Colonic mucosa (tissue), 4 donors: Measurements from ENCODE around the gene AMBRA1. TPM values are rescaled to one million over a fixed set of nuclear protein-coding genes. Genes with fewer than 3 reads are reported as not detected.

ENCODE experiments used
- DNase-seq: peaks from one replicate; pipeline ENCODE4 v3.0.0-alpha.2; 2020
- H3K27ac ChIP-seq: fragments of 200-600 bp; one replicate; pipeline ENCODE4 v1.8.0; 2021
- H3K27me3 ChIP-seq: fragments of 200-600 bp; one replicate; pipeline ENCODE4 v1.8.0; 2021
- H3K36me3 ChIP-seq: fragments of 200-600 bp; one replicate; pipeline ENCODE4 v1.8.0; 2021
- H3K4me1 ChIP-seq: fragments of 200-600 bp; one replicate; pipeline ENCODE4 v1.8.0; 2021; ENCODE audit warnings: mild to moderate bottlenecking
- H3K4me3 ChIP-seq: fragments of 200-600 bp; one replicate; pipeline ENCODE4 v1.8.0; 2021
- H3K9ac ChIP-seq, 2 donors: one replicate each; pipeline ENCODE4 v1.7.0; 2013; ENCODE audit warnings: control low read depth in 2 of 2, low read depth in 2 of 2, low read length in 2 of 2
- H3K9me3 ChIP-seq: fragments of 200-600 bp; one replicate; pipeline ENCODE4 v1.8.0; 2021
- CTCF ChIP-seq: fragments of 200-600 bp; IDR thresholded peaks from one replicate; pipeline ENCODE4 v1.8.0; 2022; ENCODE audit warnings: antibody characterized with exemption, mild to moderate bottlenecking
- intact Hi-C: fragments of 100-400 bp; cut with DNase I; formaldehyde crosslinking; loops from one replicate; pipeline ENCODE4 v1.14.1; 2022
- total RNA-seq, 2 donors: library from RNA; stranded (reverse); fragmentation: NEBNext Ultra II Directional in 1 of 2; extraction: Animal tissue kit (Norgen Biotek cat#: 25700) in 1 of 2; gene quantifications; one replicate each; pipeline ENCODE4 v1.2.1, GENCODE V29; 2021
- donor health status: healthy.
- donor health status: DM: no; HTN: no; CAD: no.
- donor health status: DM: no; HTN: no; CAD: no.

The AMBRA1 gene
- total RNA-seq, 2 donors from 2014 or later, result 32.7 to 33.8 TPM

GRCh38 chr11:46353698-46354097 is 240.1 kb downstream of the AMBRA1 start:
- Histone ChIP-seq H3K27me3 (no peaks in the 10 kb centered on the region), H3K36me3 (no peaks in the 10 kb centered on the region), H3K4me3 (no peak overlapping the region), H3K9me3 (no peaks in the 10 kb centered on the region), H3K4me1 (peaks cover 15% of the 10 kb centered on the region), H3K9ac (no peak overlapping the region), H3K27ac (no peak overlapping the region)
- TF ChIP-seq CTCF, result no peak
- DNase-seq, result no peak
- intact Hi-C loops, result no loop called here

DNA sequence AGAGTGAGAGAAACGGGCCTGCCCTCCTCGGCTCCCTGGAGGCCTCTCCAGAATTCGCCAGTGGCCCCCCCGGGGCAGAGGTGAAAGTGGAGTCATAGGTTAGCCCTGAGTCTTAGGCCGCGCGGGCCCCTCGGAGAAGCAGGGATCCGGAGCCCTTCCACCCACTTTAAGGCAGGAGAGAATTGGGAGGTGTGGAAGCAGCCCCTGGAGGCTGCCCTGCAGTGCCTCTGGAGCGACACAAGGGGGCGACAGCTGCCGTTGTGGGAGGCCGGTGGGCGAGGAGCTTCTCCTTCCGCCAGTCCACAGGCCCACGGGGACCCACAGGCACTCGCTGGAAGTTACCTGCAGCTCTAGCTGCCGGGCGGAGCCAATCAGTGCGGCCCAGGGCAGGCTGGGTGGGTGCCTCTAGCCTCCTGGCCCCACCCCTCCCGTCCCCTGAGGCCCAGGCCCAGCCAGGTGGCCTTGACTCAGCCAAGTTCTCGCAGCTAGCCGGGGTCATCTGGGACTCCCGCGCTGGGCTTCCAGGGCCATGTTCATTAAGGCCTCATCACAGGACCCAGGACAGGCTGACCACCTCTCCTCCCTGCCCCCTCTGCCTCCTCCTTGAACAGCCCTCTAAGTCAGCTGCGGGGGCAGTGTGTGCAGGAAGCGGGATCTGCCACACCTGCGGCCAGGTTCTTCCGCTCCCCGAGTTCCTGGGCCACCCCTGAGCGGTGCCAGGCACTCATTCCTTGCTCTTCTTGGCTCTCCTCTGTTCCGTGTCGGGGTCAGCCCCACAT is 241.6 kb downstream of the AMBRA1 start:
- no peak for DNase-seq
- Histone ChIP-seq H3K4me3 (peak overlapping the region; percentile 4), H3K27me3 (no peaks in the 10 kb centered on the region), H3K9me3 (no peaks in the 10 kb centered on the region), H3K36me3 (no peaks in the 10 kb centered on the region), H3K4me1 (peaks cover 17% of the 10 kb centered on the region), H3K27ac (no peak overlapping the region), H3K9ac (no peak overlapping the region)
- TF ChIP-seq CTCF, result peak; percentile 88
- intact Hi-C loops, result no loop called here

GRCh38 chr11:46351606-46352005 is 242.2 kb downstream of the AMBRA1 start:
- no peak overlapping the region for H3K9ac ChIP-seq
- intact Hi-C loops, result no loop called here
- H3K4me3 ChIP-seq, result peak overlapping the region; percentile 4
- H3K27me3 ChIP-seq, result no peaks in the 10 kb centered on the region
- peaks cover 17% of the 10 kb centered on the region for H3K4me1 ChIP-seq
- no peaks in the 10 kb centered on the region for H3K9me3 ChIP-seq
- H3K27ac ChIP-seq, result no peak overlapping the region
- no peak for DNase-seq
- TF ChIP-seq CTCF, result no peak
- H3K36me3 ChIP-seq, result no peaks in the 10 kb centered on the region

GRCh38 chr11:46351148-46351547 is 242.7 kb downstream of the AMBRA1 start:
- intact Hi-C loops, result no loop called here
- no peak overlapping the region for H3K4me3 ChIP-seq
- peaks cover 17% of the 10 kb centered on the region for H3K4me1 ChIP-seq
- H3K9ac ChIP-seq, result no peak overlapping the region
- H3K36me3 ChIP-seq, result no peaks in the 10 kb centered on the region
- no peaks in the 10 kb centered on the region for H3K27me3 ChIP-seq
- H3K27ac ChIP-seq, result no peak overlapping the region
- no peaks in the 10 kb centered on the region for H3K9me3 ChIP-seq
- no peak for DNase-seq
- TF ChIP-seq CTCF, result no peak

DNA sequence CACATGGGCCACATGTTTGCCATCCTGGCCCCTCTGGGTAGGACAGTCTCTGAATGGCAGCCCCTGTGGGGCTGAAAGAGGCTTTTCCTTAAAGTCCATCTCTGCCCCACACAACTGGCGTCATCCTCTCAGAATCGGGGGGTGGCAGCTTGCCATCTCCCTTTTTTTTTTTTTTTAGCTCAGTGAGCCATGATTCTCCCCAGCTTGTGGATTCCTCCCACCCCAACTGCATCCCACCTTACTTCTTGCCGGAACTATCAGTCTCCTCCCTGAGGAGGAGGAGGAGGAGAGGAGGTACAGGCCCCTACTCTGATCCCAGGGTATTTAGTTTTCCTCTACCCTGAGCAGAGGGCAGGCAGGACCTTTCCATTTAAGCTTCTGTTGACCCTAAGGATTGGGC is 243.1 kb downstream of the AMBRA1 start:
- H3K27ac ChIP-seq, result no peak overlapping the region
- no peak for DNase-seq
- intact Hi-C loops, result no loop called here
- no peaks in the 10 kb centered on the region for H3K9me3 ChIP-seq
- peaks cover 17% of the 10 kb centered on the region for H3K4me1 ChIP-seq
- H3K36me3 ChIP-seq, result no peaks in the 10 kb centered on the region
- no peaks in the 10 kb centered on the region for H3K27me3 ChIP-seq
- no peak overlapping the region for H3K9ac ChIP-seq
- H3K4me3 ChIP-seq, result no peak overlapping the region
- no peak for TF ChIP-seq CTCF
